ENCODE results near the gene TEX19. TPM values are rescaled to one million over a fixed set of nuclear protein-coding genes. Genes with fewer than 3 reads are reported as not detected.

TEX19 gene
- total RNA-seq, 1 donor = not detected

DNA sequence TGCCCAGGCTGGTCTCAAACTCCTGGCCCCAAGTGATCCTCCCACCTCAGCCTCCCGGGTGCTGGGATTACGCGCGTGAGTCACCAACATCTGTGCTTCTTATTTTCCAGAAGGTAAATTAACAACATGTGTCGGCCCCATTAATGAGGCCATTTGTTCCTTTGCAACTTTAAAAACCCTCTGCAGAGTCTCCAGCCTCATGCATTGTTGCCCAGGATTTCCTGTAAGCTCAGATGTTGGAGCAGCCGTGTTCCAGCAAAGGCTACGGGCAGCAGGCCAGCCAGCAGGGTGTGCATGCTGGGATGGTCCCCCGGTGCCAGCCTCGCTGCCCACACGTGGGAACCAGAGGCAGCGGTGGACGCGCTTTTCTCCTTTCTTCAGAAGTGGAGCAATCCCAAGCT is 40.0 kb downstream of the TEX19 start:
- TF ChIP-seq CTCF (IDR thresholded peaks at IDR 0.05; ENCODE audit: insufficient read depth, low read depth, low read length) = no peak
- peak; percentile 83 for DNase-seq (ENCODE audit: low read depth)
- H3K4me3 ChIP-seq (ENCODE audit: low read depth, low read length) = no peak overlapping the region

- no peak overlapping the region for H3K4me3 ChIP-seq (ENCODE audit: low read depth, low read length)
- TF ChIP-seq CTCF (IDR thresholded peaks at IDR 0.05; ENCODE audit: insufficient read depth, low read depth, low read length) = no peak
- DNase-seq (ENCODE audit: low read depth) = no peak
Observed at GRCh38 chr17:82399601-82400101, 40.6 kb downstream of the TEX19 start.

DNA sequence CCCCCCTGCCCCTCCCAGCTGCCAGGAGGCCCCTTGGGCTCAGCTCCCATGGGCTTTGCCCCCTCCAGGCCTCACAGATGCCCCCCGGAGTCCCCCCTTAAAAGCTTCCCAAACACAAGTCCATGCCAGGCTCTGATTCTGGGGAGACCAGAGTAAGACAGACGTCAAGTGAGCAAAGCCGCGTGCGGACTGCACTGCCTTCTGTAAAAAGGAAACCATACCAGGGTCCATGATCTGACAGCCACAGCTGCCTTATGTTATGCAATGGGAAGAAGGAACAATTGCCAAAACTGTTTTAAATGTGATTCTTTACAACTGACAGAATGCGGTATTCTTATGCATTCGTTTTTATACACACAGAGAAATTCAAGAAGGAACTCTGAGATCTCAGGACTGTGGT is 41.2 kb downstream of the TEX19 start:
- no peak for TF ChIP-seq CTCF (IDR thresholded peaks at IDR 0.05; ENCODE audit: insufficient read depth, low read depth, low read length)
- H3K4me3 ChIP-seq (ENCODE audit: low read depth, low read length) = no peak overlapping the region
- no peak for DNase-seq (ENCODE audit: low read depth)

- no peak overlapping the region for H3K4me3 ChIP-seq (ENCODE audit: low read depth, low read length)
- TF ChIP-seq CTCF (IDR thresholded peaks at IDR 0.05; ENCODE audit: insufficient read depth, low read depth, low read length) = no peak
- no peak for DNase-seq (ENCODE audit: low read depth)
Observed at GRCh38 chr17:82400830-82401229, 41.8 kb downstream of the TEX19 start.

DNA sequence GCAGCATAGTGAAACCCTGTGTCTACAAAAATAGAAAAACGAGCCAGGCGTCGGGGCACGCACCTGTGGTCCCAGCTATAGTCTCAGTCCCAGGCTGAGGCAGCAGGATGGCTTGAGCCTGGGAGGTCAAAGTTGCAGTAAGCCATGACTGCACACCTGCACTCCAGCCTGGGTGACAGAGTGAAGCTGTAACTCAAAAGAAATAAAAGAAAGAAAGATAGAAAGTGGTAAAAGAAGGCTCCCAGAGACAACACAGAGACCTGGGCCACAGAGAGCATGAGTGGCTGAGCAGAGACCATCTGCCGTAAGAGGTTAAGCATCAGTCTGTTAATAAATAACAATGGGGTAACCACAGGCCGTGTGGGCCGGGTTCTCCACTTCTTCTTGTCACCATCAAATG is 43.8 kb downstream of the TEX19 start:
- TF ChIP-seq CTCF (IDR thresholded peaks at IDR 0.05; ENCODE audit: insufficient read depth, low read depth, low read length) = no peak
- no peak for DNase-seq (ENCODE audit: low read depth)
- H3K4me3 ChIP-seq (ENCODE audit: low read depth, low read length) = no peak overlapping the region

GRCh38 chr17:82403662-82404660 is 44.9 kb downstream of the TEX19 start:
- DNase-seq (ENCODE audit: low read depth) = no peak
- no peak for TF ChIP-seq CTCF (IDR thresholded peaks at IDR 0.05; ENCODE audit: insufficient read depth, low read depth, low read length)
- no peak overlapping the region for H3K4me3 ChIP-seq (ENCODE audit: low read depth, low read length)
